ENCODE results near the gene LIAS. TPM values are rescaled to one million over a fixed set of nuclear protein-coding genes. Genes with fewer than 3 reads are reported as not detected.
A peak's percentile ranks its signal among the peaks of the same experiment; 100 is the strongest.
"Not testable (repeated sequence)": the region's sequence is repeated elsewhere in the genome, so short reads cannot be mapped to it uniquely, and the experiment has no call there.

The LIAS gene
- total RNA-seq, 1 experiment from 2014 or later: 17.4 TPM

DNA sequence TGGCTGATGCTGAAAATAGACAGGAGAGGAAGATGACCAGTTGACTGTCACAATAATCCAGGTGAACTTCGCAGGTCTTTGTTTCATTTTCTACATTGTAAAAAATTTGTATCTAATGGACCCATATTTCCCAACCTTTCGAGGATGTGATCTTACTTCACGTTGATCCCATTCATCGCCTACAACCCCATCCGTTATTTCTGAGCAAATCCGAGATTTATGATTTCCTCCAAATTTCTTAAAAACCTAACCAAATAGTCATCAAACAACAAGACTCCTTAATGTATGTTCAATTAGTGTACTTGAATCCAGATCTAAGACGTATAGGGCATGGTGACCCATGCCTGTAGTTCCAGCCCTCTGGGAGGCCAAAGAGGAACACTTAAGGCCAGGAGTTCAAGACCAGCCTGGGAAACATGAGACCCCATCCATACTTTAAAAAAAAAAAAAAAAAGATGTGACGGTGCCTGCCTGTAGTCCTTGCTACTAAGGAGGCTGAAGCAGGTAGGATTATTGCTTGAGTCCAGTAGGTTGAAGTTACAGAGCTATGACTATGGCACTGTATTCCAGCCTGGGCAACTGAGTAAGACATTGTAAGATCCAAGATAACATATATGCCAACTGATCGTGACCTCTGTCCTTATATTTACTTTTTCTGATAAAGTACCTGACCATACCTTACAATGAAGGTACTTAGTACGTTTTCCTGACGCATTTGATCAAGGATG, 5.8 kb upstream of the LIAS start:
- DNase-seq (ENCODE audit: low read depth): no peak

DNA sequence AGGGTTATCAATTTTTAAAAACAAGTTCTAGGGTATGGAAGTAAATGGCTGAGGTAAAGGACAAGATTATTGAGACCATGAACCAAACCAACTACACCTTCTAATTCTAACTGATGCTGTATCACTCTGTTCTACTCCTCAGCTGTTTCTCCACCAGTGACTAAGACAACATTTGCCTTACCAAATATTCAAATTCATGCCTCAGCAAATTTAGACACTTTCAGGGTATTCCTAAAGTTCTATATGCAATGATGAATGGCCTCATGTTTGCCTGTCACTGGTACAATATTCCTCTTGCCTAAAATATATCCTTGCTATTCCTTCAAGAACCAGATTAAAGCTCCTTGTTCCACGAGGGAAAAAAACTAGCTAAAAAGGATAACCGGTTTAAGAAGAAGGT, 5.1 kb upstream of the LIAS start:
- no peak for DNase-seq (ENCODE audit: low read depth)

DNA sequence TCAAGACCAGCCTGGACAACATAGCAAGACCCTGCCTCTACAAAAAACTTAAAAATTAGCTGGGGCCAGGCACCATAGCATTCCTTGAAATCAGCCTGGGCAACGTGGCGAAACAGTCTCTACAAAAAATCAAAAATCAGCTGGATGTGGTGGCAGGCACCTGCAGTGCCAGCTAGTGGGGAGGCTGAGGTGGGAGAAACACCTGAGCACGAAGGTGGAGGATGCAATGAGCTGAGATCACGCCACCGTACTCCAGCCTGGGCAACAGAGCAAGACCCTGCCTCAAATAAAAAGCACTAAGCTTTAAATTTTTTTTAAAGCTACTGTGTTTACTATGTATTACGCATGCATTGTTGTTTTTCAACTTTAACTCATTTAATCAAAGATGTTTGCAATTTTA, 3.4 kb upstream of the LIAS start:
- DNase-seq (ENCODE audit: low read depth): no peak

DNA sequence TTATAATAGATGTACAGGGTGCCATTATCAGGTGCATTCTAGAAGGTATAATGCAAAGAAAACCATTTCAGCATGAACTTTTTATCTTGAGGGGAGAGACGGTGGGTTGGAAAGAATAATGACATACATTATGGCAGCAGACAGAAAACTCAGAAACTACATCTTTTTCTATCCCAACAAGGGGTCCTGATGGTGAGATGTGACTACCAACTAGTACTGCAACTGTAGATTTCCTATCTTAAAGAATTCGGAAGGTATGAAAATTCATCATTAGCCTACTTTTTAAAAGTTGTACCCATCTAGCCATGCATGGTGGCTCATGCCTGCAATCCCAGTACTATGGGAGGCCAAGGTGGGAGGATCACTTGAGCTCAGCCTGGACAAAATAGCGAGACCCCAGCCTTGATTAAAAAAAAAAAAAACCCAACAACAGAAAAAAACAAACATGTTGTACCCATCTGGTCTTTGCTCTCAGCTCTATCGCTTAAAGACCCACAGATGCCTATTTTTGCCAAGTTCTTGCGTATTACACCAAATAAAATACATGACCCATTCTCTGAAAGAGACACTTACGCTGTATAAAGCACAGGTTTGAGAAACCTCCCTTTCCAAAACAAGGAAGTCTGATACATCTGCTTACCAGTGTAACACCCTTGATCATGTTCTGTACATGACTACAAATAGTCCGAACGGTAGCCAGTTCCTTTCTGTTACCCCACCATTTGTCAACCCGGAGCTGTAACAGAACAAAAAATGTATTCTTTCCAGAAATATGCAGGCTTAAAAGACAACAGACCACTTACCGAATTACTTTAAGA, 1.7 kb upstream of the LIAS start:
- no peak for DNase-seq (ENCODE audit: low read depth)

DNA sequence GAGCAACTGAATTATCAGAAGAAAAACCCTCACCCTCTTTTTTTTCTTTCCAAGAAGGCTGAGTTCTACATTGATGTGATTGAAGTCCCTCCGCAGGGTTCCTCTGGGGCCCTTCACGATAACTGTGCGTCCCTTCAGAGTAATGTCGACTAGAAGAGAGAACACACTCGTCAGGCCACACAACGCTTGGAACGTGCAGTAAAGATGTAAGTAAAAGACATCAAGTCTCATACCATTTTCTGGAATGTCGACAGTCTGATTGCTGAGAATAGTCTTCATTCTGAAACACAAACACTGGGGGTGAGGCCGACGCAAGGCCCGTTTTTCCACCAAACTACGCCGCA, 723 bp upstream of the LIAS start:
- not testable (repeated sequence) for DNase-seq (ENCODE audit: low read depth)

DNA sequence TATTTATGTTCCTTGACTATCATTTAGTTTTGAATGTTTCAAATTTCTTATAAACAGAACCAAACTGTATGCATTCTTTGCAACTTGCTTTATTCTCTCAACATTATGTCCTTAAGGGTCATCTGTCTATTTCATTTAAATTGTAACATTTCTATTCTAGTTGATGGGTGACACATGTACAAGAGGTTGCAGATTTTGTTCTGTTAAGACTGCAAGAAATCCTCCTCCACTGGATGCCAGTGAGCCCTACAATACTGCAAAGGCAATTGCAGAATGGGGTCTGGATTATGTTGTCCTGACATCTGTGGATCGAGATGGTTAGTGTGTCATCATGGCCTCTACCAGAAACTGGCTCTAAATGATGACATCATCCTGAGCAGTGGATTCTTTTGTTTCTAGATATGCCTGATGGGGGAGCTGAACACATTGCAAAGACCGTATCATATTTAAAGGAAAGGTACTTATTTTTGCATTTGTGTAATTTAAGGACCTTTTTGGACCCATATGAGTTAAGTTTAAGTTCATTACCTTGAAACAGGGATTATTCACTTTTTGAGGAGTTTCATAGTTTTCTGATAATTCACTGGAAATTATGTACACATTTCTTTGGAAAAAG, 6.1 kb downstream of the LIAS start:
- DNase-seq (ENCODE audit: low read depth): peak; percentile 77

DNA sequence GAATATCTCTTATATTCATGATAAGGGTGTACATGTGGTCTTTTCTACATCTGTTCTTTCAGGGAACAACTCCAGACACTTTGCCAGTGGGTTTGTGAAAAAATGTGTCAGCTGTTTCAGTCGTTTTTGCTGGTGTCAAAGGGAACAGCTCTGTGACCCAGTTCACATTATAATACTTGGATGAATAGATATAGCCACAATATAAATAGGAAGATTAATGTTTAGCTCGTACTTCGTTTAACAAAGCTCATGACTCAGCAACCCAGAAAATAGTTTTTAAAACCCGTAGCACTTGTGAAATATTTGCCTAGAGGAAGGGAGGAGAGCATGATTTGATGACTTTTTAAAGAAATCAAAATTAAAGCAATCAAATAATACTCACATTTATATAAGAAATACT, 7.9 kb downstream of the LIAS start:
- DNase-seq (ENCODE audit: low read depth): no peak

DNA sequence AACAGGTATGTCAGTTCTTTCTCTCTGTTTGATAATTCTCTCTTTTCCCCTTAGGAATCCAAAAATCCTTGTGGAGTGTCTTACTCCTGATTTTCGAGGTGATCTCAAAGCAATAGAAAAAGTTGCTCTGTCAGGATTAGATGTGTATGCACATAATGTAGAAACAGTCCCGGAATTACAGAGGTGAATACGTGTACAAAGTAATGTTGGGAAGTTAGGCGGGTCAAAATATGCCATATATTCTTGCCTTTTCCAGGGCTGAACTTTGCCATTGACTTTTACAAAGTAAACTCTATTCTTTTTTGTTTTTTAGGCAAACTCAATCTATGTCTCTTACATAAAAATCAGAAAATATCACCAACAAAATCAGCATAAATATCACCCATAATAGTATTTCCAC, 8.6 kb downstream of the LIAS start:
- DNase-seq (ENCODE audit: low read depth): no peak

GRCh38 chr4:39469429-39470077, 10.7 kb downstream of the LIAS start:
- peak; percentile 85 for DNase-seq (ENCODE audit: low read depth)

GRCh38 chr4:39470402-39470801, 11.5 kb downstream of the LIAS start:
- DNase-seq (ENCODE audit: low read depth): no peak

DNA sequence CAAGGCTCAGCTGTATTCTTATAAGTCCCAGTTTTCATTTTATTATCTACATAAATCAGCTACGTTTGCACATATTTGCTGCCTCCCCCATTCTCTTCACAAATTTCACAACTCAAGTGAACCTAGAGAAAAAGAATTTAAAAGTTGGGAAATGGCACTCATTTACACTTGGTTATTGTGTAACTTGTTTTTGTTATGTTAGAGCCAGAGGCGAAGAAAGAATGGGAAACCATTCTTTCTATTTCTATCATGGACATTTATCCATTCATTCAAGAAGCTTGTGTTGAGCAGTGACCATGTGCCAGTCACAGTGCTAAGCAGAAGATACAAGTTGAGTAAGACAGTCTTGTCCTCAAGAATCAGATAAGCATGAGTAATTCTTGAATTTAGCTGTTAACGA, 13.5 kb downstream of the LIAS start:
- no peak for DNase-seq (ENCODE audit: low read depth)

DNA sequence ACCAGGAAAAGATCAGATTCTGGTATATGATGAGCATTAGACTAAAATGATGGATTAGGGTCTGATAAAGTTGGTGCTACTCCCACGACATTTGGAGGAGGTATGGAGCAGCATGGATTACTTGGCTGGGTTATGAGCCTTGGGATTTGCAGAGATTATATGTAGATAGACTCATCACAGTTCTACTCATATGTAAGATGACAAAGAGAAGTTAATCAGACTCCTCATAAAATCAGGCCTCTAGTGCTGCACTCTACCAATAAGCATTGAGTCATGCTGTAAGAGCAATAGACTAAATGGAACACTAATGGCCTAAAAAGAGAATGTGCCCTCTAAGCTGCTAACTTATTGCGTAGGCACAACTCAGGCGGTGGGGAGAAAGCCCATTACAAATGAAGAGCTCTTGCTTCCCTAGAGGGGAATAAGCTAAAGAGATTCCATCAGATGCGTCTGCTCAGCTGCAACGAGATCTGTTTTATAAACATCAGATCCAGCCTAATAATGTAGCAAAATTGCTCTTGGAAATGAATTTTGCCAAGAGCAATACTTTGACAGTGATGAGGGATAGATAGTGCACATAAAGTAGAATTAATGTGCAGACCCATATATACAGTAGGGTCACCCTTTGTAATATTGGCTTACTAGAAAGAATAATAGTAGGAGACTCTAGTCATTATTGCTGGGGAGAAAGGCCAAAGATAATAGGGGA, 17.5 kb downstream of the LIAS start:
- no peak for DNase-seq (ENCODE audit: low read depth)

GRCh38 chr4:39480251-39480650, 21.4 kb downstream of the LIAS start:
- no peak for DNase-seq (ENCODE audit: low read depth)

DNA sequence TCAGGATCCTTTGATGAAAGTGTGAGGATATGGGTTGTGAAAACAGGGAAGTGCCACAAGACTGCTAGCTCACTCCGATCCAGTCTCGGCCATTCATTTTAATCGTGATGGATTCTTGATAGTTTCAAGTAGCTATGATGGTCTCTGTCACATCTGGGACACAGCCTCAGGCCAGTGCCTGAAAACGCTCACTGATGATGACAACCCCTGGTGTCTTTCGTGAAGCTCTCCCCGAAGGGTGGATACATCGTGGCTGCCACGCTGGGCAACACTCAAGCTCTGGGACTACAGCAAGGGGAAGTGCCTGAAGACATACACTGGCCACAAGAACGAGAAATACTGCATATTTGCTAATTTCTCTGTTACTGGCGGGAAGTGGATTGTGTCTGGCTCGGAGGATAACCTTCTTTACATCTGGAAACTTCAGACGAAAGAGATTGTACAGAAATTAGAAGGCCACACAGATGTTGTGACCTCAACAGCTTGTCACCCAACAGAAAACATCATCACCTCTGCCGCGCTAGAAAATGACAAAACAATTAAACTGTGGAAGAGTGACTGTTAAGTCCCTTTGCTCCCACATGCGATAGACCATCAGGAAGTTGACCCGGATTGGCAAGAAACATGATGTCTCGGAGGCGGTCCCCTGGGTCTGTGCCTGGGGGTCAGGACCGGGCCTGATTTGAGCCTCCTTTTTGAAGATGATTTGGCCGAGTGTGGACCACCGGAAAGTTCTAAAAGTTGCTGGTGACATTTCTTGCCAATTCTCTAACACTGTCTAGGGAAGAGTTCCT, 22.2 kb downstream of the LIAS start:
- DNase-seq (ENCODE audit: low read depth): no peak

DNA sequence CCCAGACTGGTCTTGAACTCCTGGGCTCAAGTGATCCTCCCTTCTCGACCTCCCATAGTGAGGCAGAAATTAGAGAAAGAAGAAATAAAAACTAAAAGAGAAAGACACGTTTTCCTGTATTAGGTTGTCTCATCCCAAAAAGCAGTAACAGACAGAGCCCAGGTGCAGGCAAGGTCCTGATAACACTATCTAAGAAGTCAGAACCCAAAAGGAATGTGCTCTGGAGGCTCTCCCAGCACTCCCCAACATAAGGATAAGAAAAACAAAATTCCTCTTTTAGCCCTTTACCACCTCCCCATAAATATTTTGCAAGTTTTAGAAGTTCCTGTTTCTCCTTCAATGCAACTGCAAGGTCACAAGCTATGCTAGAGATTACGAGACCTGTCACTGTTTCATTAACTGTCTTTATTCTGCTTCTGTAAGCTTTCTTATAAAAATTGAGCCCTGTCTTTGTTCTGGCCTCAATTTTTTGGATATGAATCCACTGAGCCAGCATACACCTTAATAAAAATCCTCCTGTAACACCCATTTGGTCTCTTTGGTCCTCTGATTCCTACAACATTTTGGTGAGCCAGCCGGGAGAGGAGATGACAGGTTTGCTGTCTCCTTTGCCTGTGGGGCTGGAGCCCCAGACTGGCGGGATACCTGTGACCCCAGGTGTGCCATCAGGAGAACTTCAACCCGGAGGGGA, 25.9 kb downstream of the LIAS start:
- DNase-seq (ENCODE audit: low read depth): no peak

GRCh38 chr4:39486221-39486804, 27.5 kb downstream of the LIAS start:
- no peak for DNase-seq (ENCODE audit: low read depth)

GRCh38 chr4:39490322-39490721, 31.5 kb downstream of the LIAS start:
- no peak for DNase-seq (ENCODE audit: low read depth)

GRCh38 chr4:39494354-39494753, 35.5 kb downstream of the LIAS start:
- DNase-seq (ENCODE audit: low read depth): no peak

- no peak for DNase-seq (ENCODE audit: low read depth)
These were observed 36.8 kb downstream of the LIAS start for GRCh38 chr4:39495446-39496213.

All from HT1080 (cell line).